Lung (tissue), 12 donors: ENCODE data around the gene LDLRAP1. TPM values are rescaled to one million over a fixed set of nuclear protein-coding genes. Genes with fewer than 3 reads are reported as not detected.
"Not testable (repeated sequence)": the region's sequence is repeated elsewhere in the genome, so short reads cannot be mapped to it uniquely, and the experiment has no call there.

ENCODE experiments used
- ATAC-seq: fragments of 200-7000 bp; cut with Tn5 transposase; one replicate; pipeline ENCODE4 v1.9.1; 2020; ENCODE audit warnings: moderate number of reproducible peaks; ENCODE audit not compliant: insufficient read depth, low FRiP score
- DNase-seq, 3 donors: peaks; one replicate each; pipeline ENCODE4 v3.0.0-alpha.2; 2013 to 2017
- H3K27ac ChIP-seq, 2 donors: one replicate each; pipeline ENCODE4 v1.5.1; 2013; ENCODE audit warnings: mild to moderate bottlenecking in 2 of 2, moderate library complexity in 2 of 2, control low read depth in 1 of 2, inconsistent platforms in 1 of 2, low read depth in 1 of 2, low read length in 1 of 2
- H3K27me3 ChIP-seq, 3 donors: one replicate each; pipeline ENCODE4 v1.5.1; 2013; ENCODE audit warnings: low read length in 2 of 3; ENCODE audit not compliant: control insufficient read depth in 3 of 3, insufficient read depth in 3 of 3
- H3K36me3 ChIP-seq, 4 donors: one replicate each; pipeline ENCODE4 v1.5.1; 2013; ENCODE audit warnings: low read length in 4 of 4, mild to moderate bottlenecking in 1 of 4, moderate library complexity in 1 of 4; ENCODE audit not compliant: control insufficient read depth in 4 of 4, insufficient read depth in 4 of 4
- H3K4me1 ChIP-seq, 5 donors: one replicate each; pipeline ENCODE4 v1.5.1; 2013; ENCODE audit warnings: low read length in 5 of 5, mild to moderate bottlenecking in 2 of 5, moderate library complexity in 1 of 5; ENCODE audit not compliant: control insufficient read depth in 5 of 5, insufficient read depth in 5 of 5
- H3K4me3 ChIP-seq: one replicate; pipeline ENCODE4 v1.5.1; 2013; ENCODE audit warnings: mild to moderate bottlenecking, control low read depth, moderate library complexity
- H3K9ac ChIP-seq, 2 donors: one replicate each; pipeline ENCODE4 v1.5.1; 2013; ENCODE audit warnings: low read length in 2 of 2, control low read depth in 1 of 2; ENCODE audit not compliant: insufficient read depth in 1 of 2
- H3K9me3 ChIP-seq, 4 donors: one replicate each; pipeline ENCODE4 v1.5.1; 2013; ENCODE audit warnings: low read length in 3 of 4, mild to moderate bottlenecking in 1 of 4, moderate library complexity in 1 of 4; ENCODE audit not compliant: control insufficient read depth in 4 of 4, insufficient read depth in 3 of 4
- WGBS, 2 donors: extraction: QIAGEN DNeasy Blood & Tissue Kit; methylation state at CpG; one replicate each; pipeline ENCODE4 v1.1.7; 2013; 5-methylcytosine and 5-hydroxymethylcytosine counted together
- polyA plus RNA-seq, 2 donors: library from polyadenylated mRNA; stranded (reverse); fragments of 200-250 nt; gene quantifications; one replicate each; pipeline ENCODE4 v1.2.1, GENCODE V29; 2013
- total RNA-seq, 2 donors: library from RNA; depleted of rRNA in 1 of 2; stranded (reverse); fragments of >200 nt in 1 of 2; gene quantifications; one replicate each; pipeline ENCODE4 v1.2.1, GENCODE V29; 2014 to 2021
- TF ChIP-seq, protein P1 (sequence below): IDR thresholded peaks from 2 replicates; pipeline ENCODE4 v1.5.1; 2012; ENCODE audit warnings: mild to moderate bottlenecking; ENCODE audit errors: control extremely low read depth, extremely low read depth
- donor health status: control.
- donor health status: control.
- donor health status: Bipolar disorder and iron deficiency.
- donor health status: healthy.
- donor health status: DM: yes; HTN: yes; CAD: no.

LDLRAP1 gene
- total and polyA plus RNA-seq, 4 donors: 15.2 to 23.4 (median 18.3) TPM

DNA sequence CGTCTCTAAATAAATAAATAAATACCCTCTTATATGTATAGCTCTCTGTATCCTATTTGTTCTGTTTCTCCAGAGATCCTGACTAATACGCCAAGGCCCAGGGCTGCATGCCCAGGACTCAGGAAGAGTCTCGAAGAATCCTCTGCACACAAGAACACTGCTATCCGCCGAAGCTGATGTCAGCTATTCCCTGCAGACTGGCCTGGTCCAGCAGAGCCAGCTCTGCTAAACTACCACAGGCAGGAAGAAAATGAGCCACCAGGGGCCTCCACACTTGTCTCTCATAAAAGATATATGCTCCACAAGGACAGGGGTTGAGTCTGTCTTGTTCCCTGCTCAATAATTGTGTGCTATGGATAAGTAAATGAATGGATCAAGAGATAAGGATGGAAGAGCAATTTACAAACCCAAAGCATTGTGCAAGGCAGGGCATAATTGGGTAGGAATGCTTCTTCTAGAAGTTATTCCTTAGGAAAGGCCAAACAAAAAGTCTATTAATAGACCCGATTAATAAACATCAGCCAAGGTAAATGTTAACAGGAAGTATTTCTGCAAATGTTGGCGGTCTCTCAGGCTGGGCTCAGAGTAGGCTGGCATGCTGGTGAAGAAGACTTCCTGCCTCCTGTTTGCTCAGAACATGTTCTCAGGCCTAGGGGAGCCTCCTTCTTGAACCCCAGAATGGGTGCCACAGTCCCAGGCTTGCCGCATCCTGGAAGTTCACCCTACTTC is 46.9 kb downstream of the LDLRAP1 start:
- ATAC-seq: no peak
- TF ChIP-seq, protein P1, sequence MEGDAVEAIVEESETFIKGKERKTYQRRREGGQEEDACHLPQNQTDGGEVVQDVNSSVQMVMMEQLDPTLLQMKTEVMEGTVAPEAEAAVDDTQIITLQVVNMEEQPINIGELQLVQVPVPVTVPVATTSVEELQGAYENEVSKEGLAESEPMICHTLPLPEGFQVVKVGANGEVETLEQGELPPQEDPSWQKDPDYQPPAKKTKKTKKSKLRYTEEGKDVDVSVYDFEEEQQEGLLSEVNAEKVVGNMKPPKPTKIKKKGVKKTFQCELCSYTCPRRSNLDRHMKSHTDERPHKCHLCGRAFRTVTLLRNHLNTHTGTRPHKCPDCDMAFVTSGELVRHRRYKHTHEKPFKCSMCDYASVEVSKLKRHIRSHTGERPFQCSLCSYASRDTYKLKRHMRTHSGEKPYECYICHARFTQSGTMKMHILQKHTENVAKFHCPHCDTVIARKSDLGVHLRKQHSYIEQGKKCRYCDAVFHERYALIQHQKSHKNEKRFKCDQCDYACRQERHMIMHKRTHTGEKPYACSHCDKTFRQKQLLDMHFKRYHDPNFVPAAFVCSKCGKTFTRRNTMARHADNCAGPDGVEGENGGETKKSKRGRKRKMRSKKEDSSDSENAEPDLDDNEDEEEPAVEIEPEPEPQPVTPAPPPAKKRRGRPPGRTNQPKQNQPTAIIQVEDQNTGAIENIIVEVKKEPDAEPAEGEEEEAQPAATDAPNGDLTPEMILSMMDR: no peak
- H3K9ac ChIP-seq: no peak overlapping the region

DNA sequence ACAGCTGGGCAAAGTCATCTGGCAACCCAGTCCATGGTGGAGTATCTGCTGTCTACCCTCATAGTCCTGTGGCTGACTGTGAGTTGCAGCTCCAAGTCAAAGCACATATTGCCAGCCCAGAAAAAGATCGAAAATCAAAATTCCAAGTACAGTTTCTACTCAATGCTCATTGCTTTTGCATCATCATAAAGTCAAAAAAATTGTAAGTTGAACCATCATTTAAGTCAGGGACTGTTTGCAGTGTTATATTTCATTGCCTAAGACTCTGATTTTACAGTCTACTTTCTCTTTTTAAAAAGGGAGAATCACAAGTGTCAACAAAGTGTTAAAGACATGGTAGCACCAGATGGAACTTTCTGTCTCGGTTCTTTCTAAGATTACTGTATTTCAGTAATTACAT is 50.5 kb downstream of the LDLRAP1 start:
- Histone ChIP-seq H3K4me1 (peaks cover 0 to 10% (median 6%) of the 10 kb centered on the region in 5 donors), H3K9me3 (peaks cover 0 to 2% (median under 1%) of the 10 kb centered on the region in 4 donors), H3K9ac (no peak overlapping the region), H3K27me3 (no peaks in the 10 kb centered on the region), H3K36me3 (no peaks in the 10 kb centered on the region), H3K27ac (no peak overlapping the region), H3K4me3 (no peak overlapping the region)
- TF ChIP-seq, protein P1: no peak
- DNase-seq (no peak), ATAC-seq (no peak)
- WGBS, 2 donors: 86 to 93% methylated on average over 2 of the region's 2 CpGs

More for the DNA sequence above, 46.9 kb downstream of the LDLRAP1 start:
- Histone ChIP-seq H3K4me3 (no peak overlapping the region), H3K36me3 (no peaks in the 10 kb centered on the region), H3K27me3 (no peaks in the 10 kb centered on the region), H3K9me3 (no peaks in the 10 kb centered on the region), H3K4me1 (peaks cover 0 to 19% (median 6%) of the 10 kb centered on the region in 5 donors), H3K27ac (peak overlapping the region in 1 of 2 donors; percentile 60)
- WGBS, 2 donors: 49 to 64% methylated on average over 8 of the region's 8 CpGs
- DNase-seq: peak in 2 of 3 donors; percentile 41 to 53

DNA sequence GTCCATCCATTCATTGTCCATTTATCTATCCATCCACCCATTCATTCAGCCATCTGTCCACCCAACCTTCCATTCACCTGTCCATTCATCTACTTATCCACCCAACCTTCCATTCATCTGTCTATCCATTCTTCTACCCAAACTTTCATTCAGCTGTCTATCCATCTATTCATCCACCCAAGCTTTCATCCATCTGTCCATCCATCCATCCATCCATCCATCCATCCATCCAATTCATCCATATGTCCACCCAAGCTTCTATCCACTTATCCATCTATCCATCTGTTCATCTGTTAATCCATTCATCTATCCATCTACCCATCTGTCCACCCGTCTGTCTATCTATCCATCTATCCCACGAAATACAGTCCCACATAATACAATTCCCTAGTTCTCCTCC is 51.6 kb downstream of the LDLRAP1 start:
- Histone ChIP-seq H3K27me3 (no peaks in the 10 kb centered on the region), H3K27ac (no peak overlapping the region), H3K9ac (no peak overlapping the region), H3K4me3 (no peak overlapping the region), H3K36me3 (no peaks in the 10 kb centered on the region), H3K9me3 (peaks cover 0 to 4% (median 1%) of the 10 kb centered on the region in 4 donors), H3K4me1 (peaks cover 0 to 9% (median 6%) of the 10 kb centered on the region in 5 donors)
- TF ChIP-seq, protein P1: no peak
- no peak for DNase-seq
- 91 to 96% methylated on average over 2 of the region's 2 CpGs for WGBS, 2 donors
- no peak for ATAC-seq

DNA sequence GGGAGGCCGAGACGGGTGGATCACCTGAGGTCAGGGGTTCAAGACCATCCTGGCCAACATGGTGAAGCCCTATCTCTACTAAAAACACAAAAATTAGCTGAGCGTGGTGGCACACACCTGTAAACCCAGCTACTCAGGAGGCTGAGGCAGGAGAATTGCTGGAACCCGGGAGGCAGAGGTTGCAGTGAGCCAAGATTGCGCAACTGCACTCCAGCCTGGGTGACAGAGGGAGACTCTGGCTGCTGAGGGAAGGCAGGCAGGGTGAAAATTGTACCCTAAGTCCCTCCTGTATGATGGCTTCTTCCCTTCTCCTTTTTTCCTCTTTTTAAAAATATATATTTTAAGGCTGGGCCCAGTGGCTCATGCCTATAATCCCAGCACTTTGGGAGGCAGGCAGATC is 53.2 kb downstream of the LDLRAP1 start:
- DNase-seq, H3K27ac ChIP-seq, H3K4me3 ChIP-seq, H3K4me1 ChIP-seq, H3K36me3 ChIP-seq, ATAC-seq, H3K9me3 ChIP-seq, H3K27me3 ChIP-seq, H3K9ac ChIP-seq: not testable (repeated sequence)
- 88 to 93% methylated on average over 5 of the region's 5 CpGs for WGBS, 2 donors
